Stimulated activated CD4-positive, alpha-beta T cell treated with anti-CD3 and anti-CD28 coated beads, Interleukin-1b, Interleukin-23, amount 100 ng/mL, for 24 hours (primary cell): ENCODE measurements around the gene PABPN1L.
A peak's percentile ranks its signal among the peaks of the same experiment; 100 is the strongest.

Source experiments
- DNase-seq, 4 experiments: peaks; one replicate each; pipeline ENCODE4 v3.0.0-alpha.2; 2020; ENCODE audit warnings: low read depth in 4 of 4, low spot score in 1 of 4

Gene PABPN1L

GRCh38 chr16:88866151-88866920 is at the start of gene PABPN1L:
PABPN1L (minus strand) TSS chr16:88866660; CDS start chr16:88866606, 54 bp downstream.
- no peak for DNase-seq

GRCh38 chr16:88915639-88916327 is 49.3 kb upstream of the PABPN1L start:
- DNase-seq, result no peak

GRCh38 chr16:88914750-88915368 is 48.4 kb upstream of the PABPN1L start:
- no peak for DNase-seq

- no peak for DNase-seq
Observed at GRCh38 chr16:88913870-88914269, 47.4 kb upstream of the PABPN1L start.

GRCh38 chr16:88913001-88913612 is 46.6 kb upstream of the PABPN1L start:
- no peak for DNase-seq

GRCh38 chr16:88912556-88912955 is 46.1 kb upstream of the PABPN1L start:
- DNase-seq, result no peak

- DNase-seq, result no peak
Observed at GRCh38 chr16:88911946-88912310, 45.5 kb upstream of the PABPN1L start.

GRCh38 chr16:88911136-88911945 is 44.9 kb upstream of the PABPN1L start:
- no peak for DNase-seq

- no peak for DNase-seq
Observed at GRCh38 chr16:88910284-88911135, 44.0 kb upstream of the PABPN1L start.

- DNase-seq, result no peak
Observed at GRCh38 chr16:88909431-88910210, 43.2 kb upstream of the PABPN1L start.

- DNase-seq, result no peak
Observed at GRCh38 chr16:88908307-88908706, 41.8 kb upstream of the PABPN1L start.

- DNase-seq, result no peak
Observed at GRCh38 chr16:88907768-88908167, 41.3 kb upstream of the PABPN1L start.

- DNase-seq, result no peak
Observed at GRCh38 chr16:88906535-88907105, 40.2 kb upstream of the PABPN1L start.

GRCh38 chr16:88906020-88906419 is 39.6 kb upstream of the PABPN1L start:
- DNase-seq, result no peak

- DNase-seq, result peak in 1 of 4 experiments; percentile 11
Observed at GRCh38 chr16:88905563-88905962, 39.1 kb upstream of the PABPN1L start.

GRCh38 chr16:88904676-88905365 is 38.4 kb upstream of the PABPN1L start:
- no peak for DNase-seq

- DNase-seq, result no peak
Observed at GRCh38 chr16:88903267-88903666, 36.8 kb upstream of the PABPN1L start.

- no peak for DNase-seq
Observed at GRCh38 chr16:88902744-88903143, 36.3 kb upstream of the PABPN1L start.
